Endothelial cell (in vitro differentiated cells): Measurements from ENCODE around the gene ZNF292. TPM values are rescaled to one million over a fixed set of nuclear protein-coding genes. Genes with fewer than 3 reads are reported as not detected.
"Not testable (repeated sequence)": the region's sequence is repeated elsewhere in the genome, so short reads cannot be mapped to it uniquely, and the experiment has no call there.

ENCODE experiments used
- DNase-seq: peaks from one replicate; pipeline ENCODE4 v3.0.0; 2021; ENCODE audit warnings: low spot score
- H3K27ac Mint-ChIP-seq: one replicate; pipeline ENCODE4 v1.8.0; 2021; ENCODE audit warnings: mixed read lengths, inconsistent platforms; ENCODE audit not compliant: unreplicated experiment
- H3K27me3 Mint-ChIP-seq: one replicate; pipeline ENCODE4 v1.8.0; 2021; ENCODE audit warnings: mild to moderate bottlenecking, moderate library complexity, mixed read lengths, inconsistent platforms; ENCODE audit not compliant: unreplicated experiment
- H3K36me3 Mint-ChIP-seq: one replicate; pipeline ENCODE4 v1.8.0; 2021; ENCODE audit warnings: mild to moderate bottlenecking, low read depth, mixed read lengths, inconsistent platforms; ENCODE audit not compliant: unreplicated experiment
- H3K4me1 Mint-ChIP-seq: one replicate; pipeline ENCODE4 v1.8.0; 2021; ENCODE audit warnings: mild to moderate bottlenecking, mixed read lengths, inconsistent platforms; ENCODE audit not compliant: unreplicated experiment
- H3K4me3 Mint-ChIP-seq: one replicate; pipeline ENCODE4 v1.8.0; 2021; ENCODE audit warnings: mild to moderate bottlenecking, mixed read lengths, inconsistent platforms; ENCODE audit not compliant: unreplicated experiment
- H3K9me3 Mint-ChIP-seq: one replicate; pipeline ENCODE4 v1.8.0; 2021; ENCODE audit warnings: mixed read lengths, inconsistent platforms; ENCODE audit not compliant: unreplicated experiment
- CTCF ChIP-seq: fragments of 200-600 bp; sonication (generic); IDR thresholded peaks from one replicate; pipeline ENCODE4 v1.5.0; 2021; ENCODE audit warnings: antibody characterized with exemption; ENCODE audit not compliant: unreplicated experiment
- total RNA-seq: library from RNA; stranded (reverse); fragmentation: NEBNext Ultra II Directional; extraction: Animal tissue kit (Norgen Biotek cat#: 25700); gene quantifications from one replicate; pipeline ENCODE4 v1.2.1, GENCODE V29; 2021; ENCODE audit not compliant: unreplicated experiment

ZNF292 gene
- total RNA-seq, 1 donor from 2014 or later, result 40.9 TPM

GRCh38 chr6:87127737-87128136 is 27.6 kb upstream of the ZNF292 start:
- H3K9me3 Mint-ChIP-seq, result no peaks in the 10 kb centered on the region
- no peak overlapping the region for H3K4me3 Mint-ChIP-seq
- no peak overlapping the region for H3K27ac Mint-ChIP-seq
- no peaks in the 10 kb centered on the region for H3K4me1 Mint-ChIP-seq
- TF ChIP-seq CTCF, result no peak
- H3K27me3 Mint-ChIP-seq, result no peaks in the 10 kb centered on the region
- no peaks in the 10 kb centered on the region for H3K36me3 Mint-ChIP-seq
- no peak for DNase-seq

- Mint-ChIP-seq H3K27me3 (peaks cover 2% of the 10 kb centered on the region), H3K4me3 (no peak overlapping the region), H3K27ac (no peak overlapping the region), H3K36me3 (no peaks in the 10 kb centered on the region), H3K4me1 (no peaks in the 10 kb centered on the region), H3K9me3 (no peaks in the 10 kb centered on the region)
- no peak for TF ChIP-seq CTCF
- no peak for DNase-seq
These were observed 18.4 kb upstream of the ZNF292 start for GRCh38 chr6:87136963-87137362.

GRCh38 chr6:87139236-87139635 is 16.1 kb upstream of the ZNF292 start:
- H3K4me3 Mint-ChIP-seq, result no peak overlapping the region
- H3K36me3 Mint-ChIP-seq, result peaks cover 4% of the 10 kb centered on the region
- peak; percentile 59 for TF ChIP-seq CTCF
- peak; percentile 21 for DNase-seq
- H3K4me1 Mint-ChIP-seq, result no peaks in the 10 kb centered on the region
- no peaks in the 10 kb centered on the region for H3K9me3 Mint-ChIP-seq
- H3K27ac Mint-ChIP-seq, result no peak overlapping the region
- peaks cover 4% of the 10 kb centered on the region for H3K27me3 Mint-ChIP-seq

- not testable (repeated sequence) for H3K4me3 Mint-ChIP-seq, H3K9me3 Mint-ChIP-seq, H3K27me3 Mint-ChIP-seq, H3K27ac Mint-ChIP-seq, H3K36me3 Mint-ChIP-seq, DNase-seq, H3K4me1 Mint-ChIP-seq
These were observed 15.4 kb upstream of the ZNF292 start for GRCh38 chr6:87139927-87140326.

- H3K27me3 Mint-ChIP-seq, result peaks cover 4% of the 10 kb centered on the region
- no peak for TF ChIP-seq CTCF
- no peak for DNase-seq
- no peaks in the 10 kb centered on the region for H3K4me1 Mint-ChIP-seq
- H3K36me3 Mint-ChIP-seq, result peaks cover 4% of the 10 kb centered on the region
- H3K4me3 Mint-ChIP-seq, result no peak overlapping the region
- H3K9me3 Mint-ChIP-seq, result no peaks in the 10 kb centered on the region
- no peak overlapping the region for H3K27ac Mint-ChIP-seq
These were observed 9.0 kb upstream of the ZNF292 start for GRCh38 chr6:87146363-87146762.

- no peak overlapping the region for H3K27ac Mint-ChIP-seq
- no peak for TF ChIP-seq CTCF
- peaks cover 13% of the 10 kb centered on the region for H3K4me1 Mint-ChIP-seq
- no peaks in the 10 kb centered on the region for H3K36me3 Mint-ChIP-seq
- H3K9me3 Mint-ChIP-seq, result no peaks in the 10 kb centered on the region
- no peak for DNase-seq
- no peak overlapping the region for H3K4me3 Mint-ChIP-seq
- H3K27me3 Mint-ChIP-seq, result peaks cover 12% of the 10 kb centered on the region
These were observed 5.0 kb upstream of the ZNF292 start for GRCh38 chr6:87150406-87150805.
